ENCODE measurements around the gene TNS4. TPM values are rescaled to one million over a fixed set of nuclear protein-coding genes. Genes with fewer than 3 reads are reported as not detected.

The TNS4 gene
- total and polyA plus RNA-seq, 2 donors = 5.0 to 5.4 TPM

DNA sequence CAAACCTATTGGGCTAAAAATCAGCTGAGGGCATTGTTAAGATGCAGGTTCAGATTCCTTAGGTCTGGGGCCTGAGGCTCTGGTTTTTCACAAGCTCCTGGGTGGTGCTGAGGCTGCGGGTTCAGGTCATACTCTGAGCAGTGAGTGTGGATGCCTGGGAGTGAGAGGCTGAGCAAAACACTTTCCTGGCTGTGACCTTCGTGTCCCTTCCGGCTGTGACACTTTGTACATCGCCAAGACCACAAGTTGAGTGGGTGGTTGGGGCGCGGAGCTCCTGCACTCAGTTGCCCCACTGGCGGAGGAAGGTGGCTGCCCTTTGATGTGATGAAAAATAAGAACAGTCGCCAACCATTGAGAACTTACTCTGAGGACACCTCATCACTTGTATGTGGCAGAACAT lies 39.0 kb upstream of the TNS4 start:
- H3K4me1 ChIP-seq (ENCODE audit: insufficient read depth) = peaks cover 1% of the 10 kb centered on the region
- no peak overlapping the region for H3K4me3 ChIP-seq (ENCODE audit: low read depth, low read length)
- DNase-seq (ENCODE audit: extremely low spot score) = no peak
- no peaks in the 10 kb centered on the region for H3K36me3 ChIP-seq (ENCODE audit: insufficient read depth)
- 93% methylated on average over 8 of the region's 8 CpGs for WGBS
- H3K27ac ChIP-seq (ENCODE audit: low read depth) = peak overlapping the region; percentile 46

DNA sequence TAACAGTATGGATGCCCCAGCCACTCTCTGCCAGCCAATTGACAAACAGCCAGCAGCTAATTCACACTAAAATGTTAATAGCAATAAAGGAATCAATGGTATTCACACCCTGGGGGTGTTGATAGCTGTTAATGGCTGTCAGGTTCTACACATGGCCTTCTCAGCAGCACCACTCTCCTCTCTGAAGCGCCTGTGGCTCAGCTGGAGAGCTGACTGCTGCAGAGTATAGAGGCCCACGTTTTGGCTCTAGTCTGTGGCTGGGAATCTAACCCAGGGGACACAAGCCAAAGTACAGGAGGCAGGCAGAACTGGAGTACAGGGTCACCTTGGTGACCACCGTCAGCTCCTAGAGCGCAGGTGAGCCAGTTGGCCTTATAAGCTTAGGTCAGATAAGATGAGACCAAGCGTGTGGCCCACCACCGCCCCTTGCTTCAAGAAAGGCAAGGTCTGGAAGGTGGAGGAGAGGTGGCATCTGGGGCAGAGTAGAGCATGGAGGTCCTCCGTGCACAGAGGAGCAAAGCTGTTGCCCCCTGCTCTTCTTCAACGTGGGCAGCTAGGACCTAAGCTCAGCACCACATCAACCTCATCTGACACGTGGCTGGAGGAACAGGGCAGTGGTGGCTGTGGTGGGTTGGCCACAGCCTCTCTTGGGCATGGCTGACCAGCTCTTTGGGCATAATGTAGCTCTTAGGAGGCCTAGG lies 38.4 kb upstream of the TNS4 start:
- Histone ChIP-seq H3K36me3 (ENCODE audit: insufficient read depth) (no peaks in the 10 kb centered on the region), H3K27ac (ENCODE audit: low read depth) (peak overlapping the region; percentile 46), H3K4me3 (ENCODE audit: low read depth, low read length) (no peak overlapping the region), H3K4me1 (ENCODE audit: insufficient read depth) (peaks cover 1% of the 10 kb centered on the region)
- WGBS = 88% methylated on average over 9 of the region's 9 CpGs
- no peak for DNase-seq (ENCODE audit: extremely low spot score)

DNA sequence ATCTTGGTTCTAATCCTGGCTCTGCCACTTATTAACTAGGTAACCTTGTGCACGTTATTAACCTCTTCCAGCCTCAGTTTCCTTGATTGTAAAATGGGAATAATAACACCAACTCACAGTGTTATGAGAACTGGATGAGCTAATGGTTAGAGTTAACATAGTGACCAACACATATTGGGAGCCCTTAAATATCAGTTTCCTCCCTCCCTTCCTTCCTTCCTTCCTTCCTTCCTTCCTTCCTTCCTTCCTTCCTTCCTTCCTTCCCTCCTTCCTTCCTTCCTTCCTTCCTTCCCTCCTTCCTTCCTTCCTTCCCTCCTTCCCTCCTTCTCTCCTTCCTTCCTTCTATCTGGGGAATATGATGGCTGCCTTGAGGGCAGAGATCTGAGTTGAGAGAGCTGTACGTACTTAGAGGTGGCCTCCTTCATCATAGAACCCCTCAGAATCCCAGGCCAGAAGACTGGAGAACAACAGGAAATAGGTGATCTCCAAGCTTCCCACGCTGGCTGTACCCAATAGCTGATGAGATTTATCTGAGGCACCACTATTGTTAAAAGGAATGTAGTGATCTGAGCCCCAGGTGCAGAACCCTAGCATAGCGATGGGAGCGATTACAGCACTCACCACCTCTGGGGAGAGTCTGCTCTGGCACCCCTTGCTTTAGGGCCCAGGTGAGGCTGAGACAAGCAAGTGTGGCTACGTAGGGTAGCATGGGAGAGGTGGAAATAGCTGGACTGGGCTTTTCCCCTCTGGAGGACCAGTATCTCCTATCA lies 37.7 kb upstream of the TNS4 start:
- peaks cover 1% of the 10 kb centered on the region for H3K4me1 ChIP-seq (ENCODE audit: insufficient read depth)
- no peak for DNase-seq (ENCODE audit: extremely low spot score)
- no peaks in the 10 kb centered on the region for H3K36me3 ChIP-seq (ENCODE audit: insufficient read depth)
- H3K27ac ChIP-seq (ENCODE audit: low read depth) = peak overlapping the region; percentile 86
- H3K4me3 ChIP-seq (ENCODE audit: low read depth, low read length) = no peak overlapping the region
- 89% methylated on average over 6 of the region's 6 CpGs for WGBS

DNA sequence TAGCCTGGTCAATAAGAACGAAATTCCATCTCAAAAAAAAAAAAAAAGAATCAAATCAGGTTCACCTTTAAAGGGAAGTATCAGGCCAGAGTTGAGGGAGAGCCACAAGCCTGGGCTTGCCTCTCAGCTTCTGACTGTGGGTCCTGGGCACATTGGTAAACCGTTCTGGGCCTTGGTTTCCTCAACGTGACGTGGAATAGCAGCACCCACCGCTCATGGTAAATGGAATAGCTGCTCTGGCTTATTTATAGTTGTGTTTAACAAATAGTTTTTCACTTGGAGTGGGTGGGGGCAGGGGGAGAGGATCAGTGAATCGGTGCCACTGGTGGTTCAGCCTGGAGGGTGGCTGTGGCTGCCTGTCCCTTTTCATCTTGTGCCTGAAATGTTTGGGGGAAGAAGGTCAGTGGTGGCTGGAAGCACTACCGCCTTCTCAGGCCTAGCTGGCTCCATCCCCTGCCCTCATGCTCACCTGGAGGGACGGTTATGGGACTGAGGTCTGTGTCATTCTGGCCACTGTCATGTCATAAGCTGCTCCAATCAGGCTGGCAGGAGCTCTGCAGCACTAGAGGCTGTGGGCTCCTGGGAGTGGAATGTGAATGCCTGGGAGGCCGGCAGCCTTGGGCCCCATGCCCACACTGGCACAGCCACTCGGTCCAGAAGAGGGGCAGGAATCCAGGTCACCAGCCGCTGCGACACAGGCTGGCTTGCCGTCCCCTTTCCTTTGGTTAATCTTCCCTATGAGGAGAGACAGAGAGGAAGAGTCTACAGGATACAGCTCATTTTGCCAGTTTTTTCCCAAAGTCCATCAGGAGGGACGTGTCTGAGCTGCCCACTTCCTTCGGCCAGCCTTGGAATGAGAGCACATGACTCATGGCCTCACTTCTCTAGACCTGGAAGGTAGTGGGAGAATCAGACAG lies 36.9 kb upstream of the TNS4 start:
- peaks cover 1% of the 10 kb centered on the region for H3K4me1 ChIP-seq (ENCODE audit: insufficient read depth)
- no peak for DNase-seq (ENCODE audit: extremely low spot score)

DNA sequence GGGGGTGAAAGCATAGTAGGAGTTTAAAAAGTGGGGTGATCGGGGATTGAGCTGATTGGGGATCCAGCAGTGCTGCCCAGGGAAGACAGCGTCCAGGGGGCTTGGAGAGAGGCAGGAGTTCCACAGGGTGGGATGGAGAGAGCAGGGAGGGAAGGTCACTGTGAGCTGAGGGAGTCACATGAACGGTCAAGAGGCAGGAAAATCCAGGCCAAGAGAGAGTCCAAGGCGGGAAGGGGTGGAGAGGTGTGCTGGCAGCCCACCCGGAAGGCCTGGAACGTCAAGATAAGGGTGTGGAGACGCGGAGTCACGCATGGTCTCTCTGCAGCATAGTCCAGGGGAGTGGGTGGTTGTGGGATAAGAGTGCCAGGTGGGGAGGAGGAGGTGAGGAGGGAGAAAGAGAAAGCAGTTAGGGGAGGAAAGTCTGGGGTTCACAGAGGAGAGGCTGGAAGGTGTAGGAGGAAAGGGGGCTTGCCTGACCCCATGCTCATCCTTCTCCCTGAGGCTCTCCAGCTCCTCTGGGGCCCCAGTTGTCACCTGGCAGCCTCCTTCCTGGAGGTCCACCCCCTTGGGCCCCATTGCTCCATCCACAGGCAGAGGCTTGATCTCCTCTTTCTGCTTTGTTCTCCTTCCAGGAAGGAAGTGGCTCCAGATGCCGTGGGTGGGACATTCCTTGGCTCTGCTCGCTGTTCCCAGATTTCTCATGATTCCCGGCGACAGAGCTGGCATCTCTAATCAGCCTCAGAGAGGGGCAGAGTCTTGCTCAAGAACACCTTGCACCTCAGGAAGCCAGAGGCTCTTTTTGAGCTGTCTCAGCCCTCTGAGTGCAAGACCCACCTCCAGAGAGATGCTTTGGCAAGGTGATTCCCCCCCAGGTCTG lies 35.1 kb upstream of the TNS4 start:
- H3K4me1 ChIP-seq (ENCODE audit: insufficient read depth) = no peaks in the 10 kb centered on the region
- 38% methylated on average over 13 of the region's 13 CpGs for WGBS
- H3K27ac ChIP-seq (ENCODE audit: low read depth) = peak overlapping the region; percentile 55
- H3K36me3 ChIP-seq (ENCODE audit: insufficient read depth) = no peaks in the 10 kb centered on the region
- no peak for DNase-seq (ENCODE audit: extremely low spot score)
- H3K4me3 ChIP-seq (ENCODE audit: low read depth, low read length) = no peak overlapping the region

More for the DNA sequence above, 36.9 kb upstream of the TNS4 start:
- peak overlapping the region; percentile 86 for H3K27ac ChIP-seq (ENCODE audit: low read depth)
- 72% methylated on average over 15 of the region's 15 CpGs for WGBS
- H3K36me3 ChIP-seq (ENCODE audit: insufficient read depth) = no peaks in the 10 kb centered on the region
- H3K4me3 ChIP-seq (ENCODE audit: low read depth, low read length) = no peak overlapping the region

DNA sequence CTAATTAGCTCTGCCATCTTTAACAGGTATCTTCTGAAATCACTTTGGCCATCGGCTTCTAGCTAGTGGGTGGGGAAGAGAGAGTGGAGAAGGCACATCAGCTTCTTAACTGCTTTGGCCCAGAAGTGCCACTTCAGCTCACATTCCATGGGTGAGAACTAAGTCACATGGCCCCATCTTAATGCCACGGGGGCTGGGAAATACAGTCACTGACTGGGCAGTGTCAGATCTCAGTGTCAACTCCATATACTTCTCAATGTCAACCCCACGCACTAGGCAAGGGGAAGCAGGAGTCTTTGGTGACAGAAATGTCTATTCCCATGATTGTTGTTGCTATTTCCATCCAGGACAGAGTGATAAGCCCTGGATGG lies 34.5 kb upstream of the TNS4 start:
- Histone ChIP-seq H3K36me3 (ENCODE audit: insufficient read depth) (no peaks in the 10 kb centered on the region), H3K27ac (ENCODE audit: low read depth) (peak overlapping the region; percentile 55), H3K4me3 (ENCODE audit: low read depth, low read length) (no peak overlapping the region), H3K4me1 (ENCODE audit: insufficient read depth) (no peaks in the 10 kb centered on the region)
- 66% methylated on average over 3 of the region's 3 CpGs for WGBS
- DNase-seq (ENCODE audit: extremely low spot score) = no peak

DNA sequence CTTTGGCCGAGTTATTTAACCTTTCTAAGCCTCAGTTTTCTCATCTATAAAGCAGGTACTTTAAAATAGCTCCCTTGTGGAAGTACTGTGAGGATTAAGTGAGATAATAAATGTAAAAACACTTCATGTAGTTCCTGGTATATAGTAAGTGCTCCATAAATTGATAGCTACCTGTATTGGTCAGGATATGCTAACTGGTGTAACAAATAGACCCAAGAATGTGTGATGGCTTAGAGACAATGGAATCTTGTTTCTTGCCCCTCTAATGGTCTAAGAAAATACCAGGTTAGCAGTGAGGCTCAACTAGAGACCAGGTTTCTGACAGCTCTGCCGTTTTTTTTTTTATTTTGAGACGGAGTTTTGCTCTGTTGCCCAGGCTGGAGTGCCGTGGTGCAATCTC lies 34.0 kb upstream of the TNS4 start:
- Histone ChIP-seq H3K4me1 (ENCODE audit: insufficient read depth) (no peaks in the 10 kb centered on the region), H3K4me3 (ENCODE audit: low read depth, low read length) (no peak overlapping the region), H3K36me3 (ENCODE audit: insufficient read depth) (no peaks in the 10 kb centered on the region), H3K27ac (ENCODE audit: low read depth) (no peak overlapping the region)
- WGBS = 96% methylated on average over 4 of the region's 4 CpGs
- DNase-seq (ENCODE audit: extremely low spot score) = no peak

DNA sequence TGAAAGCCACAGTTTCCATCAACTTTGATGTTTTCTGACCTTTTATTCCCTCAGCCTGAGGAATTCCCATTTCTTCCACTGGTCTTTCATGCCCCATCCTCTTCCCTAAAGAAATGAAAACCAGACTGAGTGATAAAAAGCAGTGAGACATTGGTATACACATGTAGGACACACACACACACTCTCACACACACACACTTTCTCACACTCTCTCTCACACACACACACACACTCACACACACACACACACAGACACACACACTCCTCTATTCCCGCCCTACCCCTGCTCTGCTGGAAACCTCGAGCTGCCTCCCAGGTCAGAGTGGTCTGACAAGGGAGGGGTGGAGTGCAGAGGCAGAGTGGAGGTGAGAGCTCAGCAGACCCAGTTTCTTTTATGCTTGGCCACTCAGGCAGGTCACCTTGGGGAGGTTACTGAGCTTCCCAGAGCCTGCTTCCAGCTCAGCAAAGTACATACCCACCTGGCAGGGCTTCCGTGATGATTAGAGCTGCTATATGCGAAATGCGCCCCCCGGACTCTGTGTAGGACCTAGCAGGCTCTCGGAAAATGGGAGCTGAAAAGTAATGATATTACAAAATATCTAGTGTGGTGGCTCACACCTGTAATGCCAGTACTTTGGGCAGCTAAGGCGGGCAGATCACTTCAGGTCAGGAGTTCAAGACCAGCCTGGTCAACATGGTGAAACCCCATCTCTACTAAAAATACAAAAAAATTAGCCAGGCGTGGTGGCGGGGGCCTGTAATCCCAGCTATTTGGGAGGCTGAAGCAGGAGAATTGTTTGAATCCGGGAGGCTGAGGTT lies 33.2 kb upstream of the TNS4 start:
- Histone ChIP-seq H3K4me1 (ENCODE audit: insufficient read depth) (no peaks in the 10 kb centered on the region), H3K36me3 (ENCODE audit: insufficient read depth) (no peaks in the 10 kb centered on the region), H3K4me3 (ENCODE audit: low read depth, low read length) (no peak overlapping the region), H3K27ac (ENCODE audit: low read depth) (peak overlapping the region; percentile 35)
- WGBS = 86% methylated on average over 11 of the region's 11 CpGs
- DNase-seq (ENCODE audit: extremely low spot score) = no peak

DNA sequence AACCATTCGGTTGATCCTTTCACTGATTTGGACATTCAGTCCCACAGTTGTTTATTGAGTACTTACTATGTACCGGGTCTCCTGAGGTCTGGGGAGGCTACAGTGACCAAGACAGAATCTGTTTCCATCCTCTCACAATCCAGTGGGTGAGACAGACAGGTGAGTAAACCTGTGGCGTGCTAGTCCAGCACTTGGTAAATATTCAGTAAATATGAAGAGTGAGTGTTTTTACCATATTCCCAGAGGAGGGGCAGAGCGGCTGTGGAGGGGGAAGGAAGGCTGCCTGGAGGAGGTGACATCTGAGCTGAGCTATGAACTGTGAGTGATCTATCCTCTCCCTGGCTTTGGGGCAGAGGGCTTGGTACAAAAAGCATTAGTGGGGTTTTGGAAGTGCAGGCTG lies 32.5 kb upstream of the TNS4 start:
- Histone ChIP-seq H3K4me1 (ENCODE audit: insufficient read depth) (no peaks in the 10 kb centered on the region), H3K4me3 (ENCODE audit: low read depth, low read length) (no peak overlapping the region), H3K27ac (ENCODE audit: low read depth) (no peak overlapping the region), H3K36me3 (ENCODE audit: insufficient read depth) (no peaks in the 10 kb centered on the region)
- 64% methylated on average over 4 of the region's 4 CpGs for WGBS
- DNase-seq (ENCODE audit: extremely low spot score) = no peak

DNA sequence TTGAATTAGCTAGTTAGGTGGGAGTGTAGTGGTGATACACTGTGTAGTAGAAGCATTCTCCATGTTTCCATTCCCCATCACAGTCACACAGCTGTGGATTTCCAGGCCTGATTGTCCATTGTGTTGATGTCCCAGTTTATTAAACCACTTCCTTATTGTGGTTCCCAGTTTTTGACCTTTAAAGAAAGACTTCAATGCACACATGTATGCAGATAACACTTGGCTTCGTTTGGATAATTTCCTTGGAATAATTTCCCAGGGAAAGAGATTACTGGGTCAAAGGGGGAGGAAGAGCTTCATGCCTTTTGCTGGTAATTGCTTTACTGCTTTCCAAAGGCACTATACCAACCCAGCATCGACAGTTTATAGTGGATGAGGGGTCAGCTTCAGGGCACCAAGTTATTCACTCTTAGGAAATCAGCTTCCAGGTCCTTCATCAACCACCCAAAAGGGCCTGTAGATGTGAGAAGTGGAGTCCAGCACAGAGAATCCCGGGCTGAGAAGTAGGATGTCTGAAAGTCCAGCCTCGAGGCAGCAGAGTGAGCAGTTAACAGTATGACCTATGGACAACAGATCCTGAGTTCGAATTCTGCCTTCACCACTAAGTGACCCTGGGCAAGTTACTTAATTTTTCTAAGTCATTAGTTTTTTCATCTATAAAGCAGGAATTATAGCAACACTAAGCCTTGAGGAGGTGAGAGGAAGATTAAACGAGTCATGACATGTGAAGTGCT lies 31.3 kb upstream of the TNS4 start:
- Histone ChIP-seq H3K4me1 (ENCODE audit: insufficient read depth) (no peaks in the 10 kb centered on the region), H3K27ac (ENCODE audit: low read depth) (no peak overlapping the region), H3K4me3 (ENCODE audit: low read depth, low read length) (no peak overlapping the region), H3K36me3 (ENCODE audit: insufficient read depth) (no peaks in the 10 kb centered on the region)
- DNase-seq (ENCODE audit: extremely low spot score) = no peak
- WGBS = 50% methylated on average over 6 of the region's 6 CpGs

DNA sequence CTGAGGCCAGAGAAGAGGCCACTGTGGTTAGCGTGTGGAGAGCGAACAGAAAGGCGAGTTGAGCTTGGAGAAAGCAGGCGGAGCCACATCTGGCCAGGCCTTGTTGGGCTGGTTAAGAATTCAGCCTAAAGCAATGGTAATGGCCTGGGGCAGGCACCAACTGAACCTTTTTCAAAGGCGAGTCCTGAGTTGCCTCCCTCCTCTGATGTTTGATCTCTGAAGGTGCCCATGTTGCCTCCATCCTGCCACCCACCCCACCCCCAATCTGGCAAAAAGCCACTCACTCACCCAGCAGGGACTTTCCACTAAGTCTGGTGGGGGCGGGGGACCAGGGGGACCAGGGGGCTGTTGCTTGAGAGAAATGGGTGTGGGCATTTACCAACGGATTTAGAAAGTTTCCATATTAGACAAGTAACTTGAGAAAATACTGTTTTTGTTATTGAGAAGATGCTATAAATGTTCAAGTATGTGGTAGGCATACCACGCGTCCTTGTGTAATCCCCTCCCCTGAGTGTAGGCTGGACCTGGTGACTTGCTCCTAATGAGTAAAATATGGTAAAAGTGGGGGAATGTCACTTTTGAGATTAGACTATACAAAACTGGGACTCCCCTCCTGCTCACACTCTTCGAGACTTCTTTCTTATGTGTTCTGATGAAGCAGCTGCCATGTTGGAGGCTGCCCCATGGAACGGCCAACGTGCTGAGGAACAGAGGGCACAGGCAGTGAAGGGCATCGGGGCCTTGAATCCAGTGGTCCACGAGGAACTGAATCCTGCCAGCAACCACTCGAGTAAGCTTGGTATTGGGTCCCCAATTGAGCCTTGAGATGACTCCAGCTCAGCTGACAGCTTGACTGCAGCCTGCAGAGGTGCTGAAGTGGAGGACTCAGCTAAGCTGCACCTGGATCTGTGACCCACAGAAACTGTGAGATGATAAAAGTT lies 29.9 kb upstream of the TNS4 start:
- WGBS = 89% methylated on average over 15 of the region's 15 CpGs
- Histone ChIP-seq H3K4me3 (ENCODE audit: low read depth, low read length) (no peak overlapping the region), H3K4me1 (ENCODE audit: insufficient read depth) (no peaks in the 10 kb centered on the region), H3K27ac (ENCODE audit: low read depth) (no peak overlapping the region), H3K36me3 (ENCODE audit: insufficient read depth) (no peaks in the 10 kb centered on the region)
- no peak for DNase-seq (ENCODE audit: extremely low spot score)
